Measurements from ENCODE around the gene TMEM59.
A peak's percentile ranks its signal among the peaks of the same experiment; 100 is the strongest.
"Not testable (repeated sequence)": the region's sequence is repeated elsewhere in the genome, so short reads cannot be mapped to it uniquely, and the experiment has no call there.

Gene TMEM59

GRCh38 chr1:54046671-54047383 is 6.2 kb downstream of the TMEM59 start:
- no peak for DNase-seq (ENCODE audit: insufficient read length, low spot score)
- TF ChIP-seq POLR2A (IDR thresholded peaks at IDR 0.05; ENCODE audit: low read depth, low read length) = no peak
- peak; percentile 84 for FAIRE-seq

- DNase-seq (ENCODE audit: insufficient read length, low spot score) (no peak), FAIRE-seq (no peak)
- no peak for TF ChIP-seq POLR2A (IDR thresholded peaks at IDR 0.05; ENCODE audit: low read depth, low read length)
These were observed 7.5 kb downstream of the TMEM59 start for GRCh38 chr1:54045496-54045895.

- no peak for DNase-seq (ENCODE audit: insufficient read length, low spot score)
- no peak for TF ChIP-seq POLR2A (IDR thresholded peaks at IDR 0.05; ENCODE audit: low read depth, low read length)
- FAIRE-seq = no peak
These were observed 11.2 kb downstream of the TMEM59 start for GRCh38 chr1:54041806-54042205.

GRCh38 chr1:54037476-54037875 is 15.5 kb downstream of the TMEM59 start:
- no peak for TF ChIP-seq POLR2A (IDR thresholded peaks at IDR 0.05; ENCODE audit: low read depth, low read length)
- FAIRE-seq = no peak
- DNase-seq (ENCODE audit: insufficient read length, low spot score) = no peak

- no peak for TF ChIP-seq POLR2A (IDR thresholded peaks at IDR 0.05; ENCODE audit: low read depth, low read length)
- no peak for DNase-seq (ENCODE audit: insufficient read length, low spot score)
- no peak for FAIRE-seq
These were observed 24.4 kb downstream of the TMEM59 start for GRCh38 chr1:54028306-54029251.

- no peak for TF ChIP-seq POLR2A (IDR thresholded peaks at IDR 0.05; ENCODE audit: low read depth, low read length)
- no peak for DNase-seq (ENCODE audit: insufficient read length, low spot score)
- FAIRE-seq = no peak
These were observed 25.2 kb downstream of the TMEM59 start for GRCh38 chr1:54027848-54028247.

GRCh38 chr1:54024811-54025210 is 28.2 kb downstream of the TMEM59 start:
- not testable (repeated sequence) for FAIRE-seq; DNase-seq (ENCODE audit: insufficient read length, low spot score)

GRCh38 chr1:54024358-54024757 is 28.6 kb downstream of the TMEM59 start:
- no peak for FAIRE-seq
- DNase-seq (ENCODE audit: insufficient read length, low spot score) = no peak
- TF ChIP-seq POLR2A (IDR thresholded peaks at IDR 0.05; ENCODE audit: low read depth, low read length) = no peak

- FAIRE-seq; DNase-seq (ENCODE audit: insufficient read length, low spot score): not testable (repeated sequence)
These were observed 33.3 kb downstream of the TMEM59 start for GRCh38 chr1:54019562-54020176.

- DNase-seq (ENCODE audit: insufficient read length, low spot score) = no peak
- no peak for FAIRE-seq
- no peak for TF ChIP-seq POLR2A (IDR thresholded peaks at IDR 0.05; ENCODE audit: low read depth, low read length)
These were observed 34.4 kb downstream of the TMEM59 start for GRCh38 chr1:54018635-54019034.

- FAIRE-seq (no peak), DNase-seq (ENCODE audit: insufficient read length, low spot score) (no peak)
- no peak for TF ChIP-seq POLR2A (IDR thresholded peaks at IDR 0.05; ENCODE audit: low read depth, low read length)
These were observed 35.0 kb downstream of the TMEM59 start, which contains the start of gene LDLRAD1 for GRCh38 chr1:54017979-54018378. Gene LDLRAD1, minus strand, starts transcription at chr1:54018186. Its CDS starts 74 bp downstream, at chr1:54018112.

GRCh38 chr1:54016343-54017282 is 36.4 kb downstream of the TMEM59 start:
- DNase-seq (ENCODE audit: insufficient read length, low spot score) = peak; percentile 80
- FAIRE-seq = no peak
- TF ChIP-seq POLR2A (IDR thresholded peaks at IDR 0.05; ENCODE audit: low read depth, low read length) = no peak

GRCh38 chr1:54014009-54014629 is 38.9 kb downstream of the TMEM59 start:
- no peak for TF ChIP-seq POLR2A (IDR thresholded peaks at IDR 0.05; ENCODE audit: low read depth, low read length)
- no peak for FAIRE-seq
- no peak for DNase-seq (ENCODE audit: insufficient read length, low spot score)
